GM12878 (cell line): ENCODE measurements around the gene RASGRP3. TPM values are rescaled to one million over a fixed set of nuclear protein-coding genes. Genes with fewer than 3 reads are reported as not detected.

Experiments
- ATAC-seq: fragments of 200-7000 bp; cut with Tn5 transposase; 3 replicates; pipeline ENCODE4 v1.9.1; 2020; ENCODE audit warnings: mild to moderate bottlenecking, moderate library complexity
- BruUV-seq: library from RNA; stranded (reverse); fragments of 400-500 nt; replicated peaks from 2 replicates; lab custom pipeline; 2021; lab: Mats Ljungman, UMichigan
- CTCF ChIA-PET: fragments of 300-600 bp; sonication (Branson Sonifier 250); formaldehyde crosslinking; extraction: SDS; loops from one replicate; lab custom pipeline; 2021; ENCODE audit warnings: inconsistent platforms; lab: Yijun Ruan, JAX
- POLR2A ChIA-PET: fragments of 350-600 bp; formaldehyde crosslinking; extraction: SDS; loops from one replicate; lab custom pipeline; 2021; ENCODE audit warnings: inconsistent platforms; lab: Charles Lee
- RAD21 ChIA-PET: fragments of 300-600 bp; sonication (Branson Sonifier 250); formaldehyde crosslinking; loops from one replicate; lab custom pipeline; 2023; ENCODE audit warnings: antibody characterized with exemption; ENCODE audit not compliant: unreplicated experiment; lab: Charles Lee
- SMC1A ChIA-PET: fragments of 300-600 bp; sonication (Branson Sonifier 250); formaldehyde crosslinking; loops from one replicate; lab custom pipeline; 2023; ENCODE audit not compliant: unreplicated experiment, uncharacterized antibody; lab: Charles Lee
- DNase-seq: peaks from one replicate; pipeline ENCODE4 v3.0.0-alpha.2; 2011; ENCODE audit warnings: low read depth, low spot score
- FAIRE-seq: peaks from 3 replicates; lab custom pipeline; 2011; peaks lifted over from hg19 to GRCh38; lab: Jason Lieb, UNC
- H2AFZ ChIP-seq: 2 replicates; pipeline ENCODE4 v1.6.0; 2011; ENCODE audit warnings: low read depth, low read length, control low read depth; ENCODE audit not compliant: control insufficient read depth
- H3K27ac ChIP-seq: 2 replicates; pipeline ENCODE4 v1.5.1; 2011; ENCODE audit warnings: control low read depth; ENCODE audit not compliant: control insufficient read depth, insufficient read depth
- H3K27me3 ChIP-seq, 2 experiments: replicated peaks in 1 of 2; 2 replicates each; pipeline versions ENCODE4 v1.6.0 to v1.6.1; 2011; ENCODE audit warnings: low read length in 1 of 2; ENCODE audit not compliant: control insufficient read depth in 2 of 2, insufficient read depth in 2 of 2
- H3K36me3 ChIP-seq, 2 experiments: 2 replicates each; pipeline ENCODE4 v1.5.1; 2011; ENCODE audit warnings: low read length in 1 of 2; ENCODE audit not compliant: control insufficient read depth in 2 of 2, insufficient read depth in 2 of 2
- H3K4me1 ChIP-seq: 2 replicates; pipeline ENCODE4 v1.6.1; 2011; ENCODE audit warnings: mild to moderate bottlenecking, low read length, moderate library complexity, mixed read lengths; ENCODE audit not compliant: control insufficient read depth, insufficient read depth
- H3K4me2 ChIP-seq: 2 replicates; pipeline ENCODE4 v1.6.0; 2011; ENCODE audit warnings: control low read depth; ENCODE audit not compliant: control insufficient read depth, insufficient read depth
- H3K4me3 ChIP-seq: fragments of 200-600 bp; sonication (generic); 2 replicates; pipeline ENCODE4 v1.5.1; 2016
- H3K79me2 ChIP-seq: 2 replicates; pipeline ENCODE4 v1.6.0; 2011; ENCODE audit warnings: low read length; ENCODE audit not compliant: control insufficient read depth, insufficient read depth
- H3K9ac ChIP-seq: 2 replicates; pipeline ENCODE4 v1.8.0; 2011; ENCODE audit warnings: low read length, control low read depth, mixed read lengths; ENCODE audit not compliant: control insufficient read depth, insufficient read depth
- H3K9me3 ChIP-seq: replicated peaks from 3 replicates; pipeline ENCODE4 v1.5.1; 2011; ENCODE audit warnings: mild to moderate bottlenecking, low read length; ENCODE audit not compliant: control insufficient read depth, insufficient read depth
- H4K20me1 ChIP-seq: 2 replicates; pipeline ENCODE4 v1.6.0; 2011; ENCODE audit not compliant: control insufficient read depth, insufficient read depth
- ATF7 ChIP-seq: fragments of 450-650 bp; IDR thresholded peaks from 2 replicates; pipeline ENCODE4 v1.6.1; 2016; ENCODE audit warnings: low read depth, mild to moderate bottlenecking
- ETV6 ChIP-seq, 2 experiments: fragments of 450-650 bp in 1 of 2; IDR thresholded peaks in 1 of 2; conservative IDR thresholded peaks in 1 of 2; 2 replicates each; pipeline ENCODE4 v1.6.1; 2014; ENCODE audit warnings: antibody characterized with exemption in 1 of 2, borderline replicate concordance in 1 of 2, low read depth in 1 of 2, mild to moderate bottlenecking in 1 of 2, moderate library complexity in 1 of 2
- FOS ChIP-seq: IDR thresholded peaks from 3 replicates; pipeline ENCODE4 v1.6.1; 2011; ENCODE audit warnings: borderline replicate concordance; ENCODE audit not compliant: insufficient read length; ENCODE audit errors: extremely low read depth
- KDM1A ChIP-seq: fragments of 200-600 bp; sonication (generic); IDR thresholded peaks from 2 replicates; pipeline ENCODE4 v1.6.1; 2016; ENCODE audit warnings: borderline replicate concordance
- MYB ChIP-seq: fragments of 150-350 bp; IDR thresholded peaks from 2 replicates; pipeline ENCODE4 v1.6.1; 2014; ENCODE audit warnings: mild to moderate bottlenecking, low read depth, low read length, borderline replicate concordance
- RCOR1 ChIP-seq: conservative IDR thresholded peaks from 2 replicates; pipeline ENCODE4 v1.6.1; 2012; ENCODE audit warnings: low read depth, low read length, improper control_type of control experiment
- REST ChIP-seq: IDR thresholded peaks from 2 replicates; pipeline ENCODE4 v1.6.1; 2012; ENCODE audit warnings: mild to moderate bottlenecking, low read depth, low read length
- RUNX3 ChIP-seq: IDR thresholded peaks from 2 replicates; pipeline ENCODE4 v1.6.1; 2012; ENCODE audit warnings: low read length, inconsistent platforms
- SMAD1 ChIP-seq: fragments of 450-650 bp; IDR thresholded peaks from 2 replicates; pipeline ENCODE4 v1.6.1; 2018; ENCODE audit warnings: mild to moderate bottlenecking, low read depth; ENCODE audit not compliant: partially characterized antibody
- STAT1 ChIP-seq: fragments of 450-650 bp; conservative IDR thresholded peaks from 2 replicates; pipeline ENCODE4 v1.6.1; 2014; ENCODE audit warnings: antibody characterized with exemption, mild to moderate bottlenecking
- TCF12 ChIP-seq: IDR thresholded peaks from 2 replicates; pipeline ENCODE4 v1.6.1; 2011; ENCODE audit warnings: low read depth, mild to moderate bottlenecking, low read length
- ZNF274 ChIP-seq: IDR thresholded peaks from one replicate; pipeline ENCODE4 v1.8.0; 2011; ENCODE audit not compliant: insufficient read length, insufficient read depth
- WGBS: methylation state at CpG from one replicate; pipeline ENCODE4 v1.1.6; 2016; ENCODE audit warnings: low lambda C conversion rate; ENCODE audit not compliant: insufficient replicate concordance, insufficient coverage; ENCODE audit errors: missing lambda C conversion rate; 5-methylcytosine and 5-hydroxymethylcytosine counted together
- in situ Hi-C: fragments of 300-500 bp; cut with MboI; formaldehyde crosslinking; loops from 9 replicates; pipeline ENCODE4 v1.14.3; 2018; ENCODE audit warnings: mixed read lengths
- intact Hi-C: fragments of 100-400 bp; cut with micrococcal nuclease; formaldehyde crosslinking; loops from one replicate; pipeline ENCODE4 v1.14.2; 2022; ENCODE audit not compliant: unreplicated experiment
- polyA plus RNA-seq, 11 experiments: library from polyadenylated mRNA; depleted of rRNA in 4 of 11; unstranded in 6 of 11; stranded (reverse) in 5 of 11; fragments of >200 nt; fragmentation: Nextera tagmentation in 4 of 11; fragmentation: Illumina TruSeq in 1 of 11; extraction: Ambion mirVana in 4 of 11; extraction: Trizol in 1 of 11; gene quantifications; 1 replicate in 1 of 11; 2 replicates in 10 of 11; pipeline versions ENCODE4 v1.2.1 to v1.2.3, GENCODE V29; 2011 to 2016; ENCODE audit warnings: inconsistent platforms in 2 of 11, missing spikeins in 2 of 11, low read depth in 1 of 11
- total RNA-seq, 4 experiments: library from RNA; depleted of rRNA in 3 of 4; stranded (reverse); fragments of >200 nt in 3 of 4; fragmentation: Illumina TruSeq in 1 of 4; extraction: Trizol in 1 of 4; gene quantifications; 2 replicates each; pipeline versions ENCODE4 v1.2.1 to v1.2.3, GENCODE V29; 2013 to 2021
- TF ChIP-seq, protein P1 (sequence below): fragments of 450-650 bp; IDR thresholded peaks from 2 replicates; pipeline ENCODE4 v1.6.1; 2014; ENCODE audit warnings: mild to moderate bottlenecking
- TF ChIP-seq, protein P2 (sequence below): fragments of 150-350 bp; IDR thresholded peaks from 2 replicates; pipeline ENCODE4 v1.6.1; 2016; ENCODE audit warnings: low read depth, low read length

Gene RASGRP3
- total and polyA plus RNA-seq, 10 of the 15 experiments (the other 5 are each of a cell fraction or from before 2014, with no cell fraction given) = 31.6 to 106 (median 64.7) TPM

DNA sequence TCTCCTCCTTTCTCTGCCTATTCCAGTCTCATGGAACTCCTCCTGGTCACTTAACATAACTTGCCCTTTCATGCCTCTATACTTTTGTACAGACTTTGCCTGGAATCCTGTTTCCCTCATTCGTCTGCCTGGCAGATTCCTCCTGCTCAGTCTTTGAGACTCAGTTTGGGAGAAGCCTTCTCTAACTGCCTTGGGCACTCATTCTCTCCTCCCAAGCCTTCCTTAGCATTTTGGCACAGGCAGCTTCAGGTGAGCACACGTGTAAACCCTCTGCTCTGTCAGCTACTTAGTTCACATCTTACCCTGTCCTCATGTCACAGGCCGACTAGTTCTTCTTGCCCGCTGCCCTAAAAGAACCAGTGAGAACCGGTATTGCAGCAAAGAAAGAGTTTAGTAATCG, 128.6 kb downstream of the RASGRP3 start:
- Histone ChIP-seq H2AFZ (no peak overlapping the region), H4K20me1 (no peaks in the 10 kb centered on the region), H3K4me3 (no peak overlapping the region), H3K9me3 (no peaks in the 10 kb centered on the region), H3K9ac (no peak overlapping the region), H3K27ac (no peak overlapping the region), H3K27me3 (no peaks in the 10 kb centered on the region), H3K4me1 (no peaks in the 10 kb centered on the region), H3K79me2 (no peaks in the 10 kb centered on the region), H3K4me2 (no peak overlapping the region), H3K36me3 (no peaks in the 10 kb centered on the region)
- BruUV-seq = no TSS peak
- TF ChIP-seq RCOR1 (no peak), TCF12 (no peak), STAT1 (no peak), ETV6 (conservative IDR thresholded peaks at IDR 0.05 in 1 of 2, IDR thresholded peaks at IDR 0.05 in 1 of 2; ENCODE audit: borderline replicate concordance in 1 of 2, low read depth in 1 of 2) (no peak), MYB (no peak), FOS (no peak), ZNF274 (no peak), RUNX3 (no peak), ATF7 (no peak), REST (no peak), SMAD1 (no peak), KDM1A (no peak)
- TF ChIP-seq, protein P1, sequence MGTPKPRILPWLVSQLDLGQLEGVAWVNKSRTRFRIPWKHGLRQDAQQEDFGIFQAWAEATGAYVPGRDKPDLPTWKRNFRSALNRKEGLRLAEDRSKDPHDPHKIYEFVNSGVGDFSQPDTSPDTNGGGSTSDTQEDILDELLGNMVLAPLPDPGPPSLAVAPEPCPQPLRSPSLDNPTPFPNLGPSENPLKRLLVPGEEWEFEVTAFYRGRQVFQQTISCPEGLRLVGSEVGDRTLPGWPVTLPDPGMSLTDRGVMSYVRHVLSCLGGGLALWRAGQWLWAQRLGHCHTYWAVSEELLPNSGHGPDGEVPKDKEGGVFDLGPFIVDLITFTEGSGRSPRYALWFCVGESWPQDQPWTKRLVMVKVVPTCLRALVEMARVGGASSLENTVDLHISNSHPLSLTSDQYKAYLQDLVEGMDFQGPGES = no peak
- TF ChIP-seq, protein P2, sequence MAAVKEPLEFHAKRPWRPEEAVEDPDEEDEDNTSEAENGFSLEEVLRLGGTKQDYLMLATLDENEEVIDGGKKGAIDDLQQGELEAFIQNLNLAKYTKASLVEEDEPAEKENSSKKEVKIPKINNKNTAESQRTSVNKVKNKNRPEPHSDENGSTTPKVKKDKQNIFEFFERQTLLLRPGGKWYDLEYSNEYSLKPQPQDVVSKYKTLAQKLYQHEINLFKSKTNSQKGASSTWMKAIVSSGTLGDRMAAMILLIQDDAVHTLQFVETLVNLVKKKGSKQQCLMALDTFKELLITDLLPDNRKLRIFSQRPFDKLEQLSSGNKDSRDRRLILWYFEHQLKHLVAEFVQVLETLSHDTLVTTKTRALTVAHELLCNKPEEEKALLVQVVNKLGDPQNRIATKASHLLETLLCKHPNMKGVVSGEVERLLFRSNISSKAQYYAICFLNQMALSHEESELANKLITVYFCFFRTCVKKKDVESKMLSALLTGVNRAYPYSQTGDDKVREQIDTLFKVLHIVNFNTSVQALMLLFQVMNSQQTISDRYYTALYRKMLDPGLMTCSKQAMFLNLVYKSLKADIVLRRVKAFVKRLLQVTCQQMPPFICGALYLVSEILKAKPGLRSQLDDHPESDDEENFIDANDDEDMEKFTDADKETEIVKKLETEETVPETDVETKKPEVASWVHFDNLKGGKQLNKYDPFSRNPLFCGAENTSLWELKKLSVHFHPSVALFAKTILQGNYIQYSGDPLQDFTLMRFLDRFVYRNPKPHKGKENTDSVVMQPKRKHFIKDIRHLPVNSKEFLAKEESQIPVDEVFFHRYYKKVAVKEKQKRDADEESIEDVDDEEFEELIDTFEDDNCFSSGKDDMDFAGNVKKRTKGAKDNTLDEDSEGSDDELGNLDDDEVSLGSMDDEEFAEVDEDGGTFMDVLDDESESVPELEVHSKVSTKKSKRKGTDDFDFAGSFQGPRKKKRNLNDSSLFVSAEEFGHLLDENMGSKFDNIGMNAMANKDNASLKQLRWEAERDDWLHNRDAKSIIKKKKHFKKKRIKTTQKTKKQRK = no peak
- ChIA-PET POLR2A (no interaction called here), CTCF (no interaction called here), SMC1A (no interaction called here), RAD21 (no interaction called here)
- no peak for DNase-seq
- intact Hi-C loops (no loop called here), in situ Hi-C loops (no loop called here)
- ATAC-seq = no peak
- no peak for FAIRE-seq
- 71% methylated on average over 6 of the region's 6 CpGs for WGBS
